ENCODE results near the gene KRTAP5-8.
"Not testable (repeated sequence)": the region's sequence is repeated elsewhere in the genome, so short reads cannot be mapped to it uniquely, and the experiment has no call there.

The KRTAP5-8 gene

GRCh38 chr11:71544525-71545214 is 6.8 kb downstream of the KRTAP5-8 start:
- DNase-seq, result no peak

- DNase-seq, result no peak
These were observed 7.7 kb downstream of the KRTAP5-8 start for GRCh38 chr11:71545405-71545966.

- no peak for DNase-seq
These were observed 10.3 kb downstream of the KRTAP5-8 start, which contains the start of gene KRTAP5-9 for GRCh38 chr11:71548120-71548519. Gene KRTAP5-9 (plus strand): TSS chr11:71548420. CDS start chr11:71548658, 238 bp downstream.

GRCh38 chr11:71548716-71549151 is 10.9 kb downstream of the KRTAP5-8 start:
- no peak for DNase-seq

GRCh38 chr11:71551711-71552110 is 13.9 kb downstream of the KRTAP5-8 start:
- no peak for DNase-seq

- DNase-seq, result no peak
These were observed 17.2 kb downstream of the KRTAP5-8 start for GRCh38 chr11:71554996-71555395.

GRCh38 chr11:71555508-71555907 is 17.7 kb downstream of the KRTAP5-8 start:
- no peak for DNase-seq

GRCh38 chr11:71556018-71556417 is 18.2 kb downstream of the KRTAP5-8 start:
- no peak for DNase-seq

- DNase-seq, result no peak
These were observed 19.4 kb downstream of the KRTAP5-8 start for GRCh38 chr11:71557257-71557656.

GRCh38 chr11:71558996-71559395 is 21.2 kb downstream of the KRTAP5-8 start:
- no peak for DNase-seq

GRCh38 chr11:71562120-71562519 is 24.3 kb downstream of the KRTAP5-8 start:
- DNase-seq, result no peak

GRCh38 chr11:71563406-71563805 is 25.6 kb downstream of the KRTAP5-8 start:
- no peak for DNase-seq

- no peak for DNase-seq
These were observed 26.6 kb downstream of the KRTAP5-8 start for GRCh38 chr11:71564430-71564829.

- no peak for DNase-seq
These were observed 27.4 kb downstream of the KRTAP5-8 start, which contains the start of gene KRTAP5-10 for GRCh38 chr11:71565263-71565662. Gene KRTAP5-10 (plus strand): TSS chr11:71565563. CDS start chr11:71565588, 25 bp downstream.

- no peak for DNase-seq
These were observed 28.3 kb downstream of the KRTAP5-8 start for GRCh38 chr11:71566081-71566620.

GRCh38 chr11:71566626-71567599 is 29.1 kb downstream of the KRTAP5-8 start:
- DNase-seq, result not testable (repeated sequence)

- not testable (repeated sequence) for DNase-seq
These were observed 29.8 kb downstream of the KRTAP5-8 start for GRCh38 chr11:71567633-71568032.

- DNase-seq, result no peak
These were observed 31.0 kb downstream of the KRTAP5-8 start for GRCh38 chr11:71568704-71569349.

GRCh38 chr11:71571101-71571850 is 33.5 kb downstream of the KRTAP5-8 start:
- not testable (repeated sequence) for DNase-seq

GRCh38 chr11:71572811-71573210 is 35.0 kb downstream of the KRTAP5-8 start:
- no peak for DNase-seq

GRCh38 chr11:71574418-71574817 is 36.6 kb downstream of the KRTAP5-8 start:
- no peak for DNase-seq
